HG03097 (cell line): ENCODE results near the gene CIB4.

Source experiments
- ATAC-seq: cut with Tn5 transposase; IDR thresholded peaks from one replicate; pipeline ENCODE4 v1.9.1; 2021; ENCODE audit not compliant: unreplicated experiment, low FRiP score

CIB4 gene

DNA sequence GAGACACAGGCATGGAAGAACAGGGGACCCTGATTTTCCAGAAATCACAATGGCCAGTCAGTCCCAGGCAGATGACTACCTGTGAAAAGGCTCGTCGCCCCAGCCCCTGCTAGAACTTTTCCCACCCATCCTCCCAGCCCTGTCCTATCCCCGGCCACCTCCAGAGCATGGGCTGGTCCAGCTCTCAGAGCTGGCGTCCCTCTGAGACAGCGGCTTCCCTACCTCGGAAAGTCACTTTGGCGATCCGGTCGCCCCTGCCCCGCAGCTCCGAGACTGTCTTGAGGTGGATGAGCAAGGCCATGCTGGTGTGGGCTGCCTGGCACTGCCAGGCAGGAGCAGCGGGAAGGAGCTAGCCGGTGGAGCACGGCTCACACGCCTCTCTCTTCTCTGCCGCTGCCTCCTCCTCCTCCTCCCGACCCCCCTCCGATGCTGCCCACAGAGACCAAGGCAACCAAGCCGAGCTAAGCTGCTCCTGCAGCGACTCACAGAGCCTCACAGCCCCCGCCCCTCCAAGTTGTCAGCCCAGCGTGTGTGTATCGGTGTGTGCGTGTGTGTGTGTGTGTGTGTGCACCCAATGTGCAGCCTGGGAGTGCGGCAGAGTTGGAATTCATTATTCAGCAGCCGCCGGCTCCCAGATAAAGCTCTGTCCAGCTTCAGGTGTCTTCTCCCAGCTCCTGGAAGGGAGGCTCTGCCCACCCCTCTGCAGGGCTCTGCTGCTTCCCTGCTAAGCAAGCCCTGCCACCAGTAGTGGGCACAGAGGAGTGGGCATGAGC, 82.7 kb downstream of the CIB4 start:
- no peak for ATAC-seq

DNA sequence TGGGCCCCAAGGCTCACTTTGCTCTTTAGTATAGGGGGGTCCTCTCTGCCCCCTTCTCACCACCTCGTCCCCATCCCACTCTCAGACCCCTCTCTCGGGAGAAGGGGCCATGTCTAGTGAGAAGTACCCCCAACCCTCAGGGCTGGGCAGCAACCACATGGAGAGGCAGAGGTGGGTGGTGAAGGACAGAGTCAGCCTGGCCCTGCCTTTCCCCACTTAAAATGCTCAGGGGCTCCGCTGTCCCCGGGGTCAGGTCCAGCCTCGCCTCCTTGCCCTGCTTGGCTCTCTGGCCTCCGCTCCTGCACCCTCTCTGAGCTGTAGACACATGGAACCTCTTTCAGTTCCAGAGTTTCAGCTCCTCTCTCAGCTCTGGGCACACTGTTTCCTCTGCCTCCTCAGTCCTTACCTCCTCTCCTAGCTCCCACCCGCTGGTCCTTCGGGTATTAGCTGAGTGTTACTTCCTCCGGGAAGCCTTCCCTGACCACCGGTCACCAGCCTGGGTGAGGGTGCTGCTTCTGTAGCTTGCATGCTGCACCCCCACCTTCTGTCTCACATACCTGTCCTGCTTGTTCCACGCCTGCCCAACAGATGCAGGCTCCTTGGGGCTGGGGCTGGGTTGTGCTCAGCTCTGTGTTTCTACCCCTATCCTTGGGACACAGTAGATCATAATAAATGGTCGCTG, 83.8 kb downstream of the CIB4 start:
- no peak for ATAC-seq

- no peak for ATAC-seq
These were observed 84.6 kb downstream of the CIB4 start for GRCh38 chr2:26556309-26557243.

DNA sequence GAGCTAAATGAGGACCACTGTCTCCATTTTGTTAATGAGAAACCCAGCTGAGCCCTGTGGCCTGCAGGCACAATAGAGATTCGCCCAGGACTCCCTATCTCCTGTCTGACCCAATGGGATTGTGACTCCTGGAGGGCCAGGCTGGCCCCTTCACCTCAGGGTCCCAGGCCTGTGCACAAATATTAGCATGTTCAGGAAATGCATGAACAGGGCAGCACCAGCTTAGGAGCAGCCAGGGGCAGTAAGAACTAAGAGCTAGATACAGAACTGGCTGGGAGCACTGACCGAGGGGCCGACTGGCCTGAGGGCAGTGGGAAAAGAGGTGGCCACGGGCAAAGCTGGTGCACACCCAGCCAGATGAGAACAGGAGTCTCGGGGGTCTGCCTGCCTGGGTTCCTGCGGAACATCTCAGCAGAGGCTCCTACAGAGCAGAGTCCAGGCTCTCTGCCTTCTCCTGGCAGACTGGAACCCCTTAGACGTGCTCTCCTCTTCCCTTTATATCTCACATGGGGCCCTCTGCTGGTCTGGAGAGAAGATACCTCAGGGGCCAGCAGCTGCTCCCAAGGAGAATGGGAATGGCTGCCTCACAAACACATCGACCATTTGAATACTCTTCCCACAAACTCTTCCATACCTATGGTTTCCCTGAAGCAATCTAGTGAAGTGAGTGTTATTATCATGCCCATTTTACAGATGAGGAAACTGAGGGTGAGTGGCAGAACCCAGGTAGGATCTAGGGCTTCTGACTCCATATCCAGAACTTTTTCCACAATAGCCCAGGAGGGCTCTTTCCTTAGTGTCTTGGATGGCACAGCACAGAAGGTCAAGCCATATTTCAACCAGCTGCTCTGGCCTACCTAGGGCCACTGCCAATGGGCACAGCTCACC, 85.7 kb downstream of the CIB4 start:
- no peak for ATAC-seq

DNA sequence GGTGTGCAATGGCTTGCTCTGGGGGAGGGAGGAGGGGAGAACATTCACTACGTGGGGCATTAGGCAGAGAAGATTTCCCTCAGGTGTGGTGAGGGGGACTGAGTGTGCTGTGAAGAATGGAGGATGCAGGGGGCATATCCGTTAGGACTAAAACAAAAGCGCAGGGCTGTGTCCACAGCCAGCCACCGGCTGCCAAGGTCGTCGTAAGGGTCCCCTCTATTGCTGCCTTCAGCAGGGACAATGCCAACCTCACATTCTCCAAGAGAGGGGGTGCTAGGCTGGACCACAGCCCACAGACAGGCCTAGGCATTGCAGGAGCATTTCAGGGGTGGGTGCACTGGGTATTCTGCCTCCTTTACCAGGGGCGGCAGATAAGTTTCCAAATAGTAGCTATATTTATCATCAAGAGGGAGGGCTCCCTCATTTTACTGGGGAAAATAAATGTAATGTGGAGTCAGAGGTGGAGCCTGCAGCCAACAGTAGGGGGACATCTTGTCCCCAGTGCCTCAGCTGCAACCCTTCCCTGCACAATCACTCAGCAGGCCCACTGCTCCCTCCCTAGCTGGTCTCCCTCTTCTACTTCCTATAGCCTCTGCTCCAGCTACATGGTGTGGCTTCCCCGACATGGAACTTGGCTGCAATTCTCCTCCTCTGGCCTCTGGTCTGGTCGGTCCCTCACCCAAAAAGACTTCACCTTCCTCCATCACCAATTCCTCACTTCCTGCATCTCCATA, 88.4 kb downstream of the CIB4 start:
- ATAC-seq = no peak

- ATAC-seq = no peak
These were observed 90.7 kb downstream of the CIB4 start for GRCh38 chr2:26550276-26551015.

GRCh38 chr2:26542676-26543505, 98.3 kb downstream of the CIB4 start:
- ATAC-seq = no peak

- ATAC-seq = no peak
These were observed 99.0 kb downstream of the CIB4 start for GRCh38 chr2:26542194-26542455.

- no peak for ATAC-seq
These were observed 99.6 kb downstream of the CIB4 start for GRCh38 chr2:26541401-26542193.

DNA sequence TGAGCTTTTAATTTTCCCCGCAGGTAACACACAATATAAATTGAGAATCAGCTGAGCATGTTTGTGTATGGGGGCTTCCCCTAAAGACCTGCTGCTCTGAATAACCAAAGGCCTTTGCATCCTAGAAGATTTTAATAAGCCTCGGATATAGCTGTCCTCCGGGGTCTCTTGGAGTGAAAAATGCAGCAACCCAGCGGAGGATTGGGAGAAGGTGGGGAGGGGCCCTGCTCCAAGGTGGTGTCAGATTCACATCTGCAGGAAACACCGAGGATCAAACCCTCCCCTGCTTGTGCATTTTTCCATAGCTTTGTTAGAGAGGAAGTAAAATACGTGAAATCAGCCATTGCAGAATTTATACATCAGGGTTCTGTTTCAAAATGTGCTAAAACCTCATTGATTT, 100.2 kb downstream of the CIB4 start:
- no peak for ATAC-seq

DNA sequence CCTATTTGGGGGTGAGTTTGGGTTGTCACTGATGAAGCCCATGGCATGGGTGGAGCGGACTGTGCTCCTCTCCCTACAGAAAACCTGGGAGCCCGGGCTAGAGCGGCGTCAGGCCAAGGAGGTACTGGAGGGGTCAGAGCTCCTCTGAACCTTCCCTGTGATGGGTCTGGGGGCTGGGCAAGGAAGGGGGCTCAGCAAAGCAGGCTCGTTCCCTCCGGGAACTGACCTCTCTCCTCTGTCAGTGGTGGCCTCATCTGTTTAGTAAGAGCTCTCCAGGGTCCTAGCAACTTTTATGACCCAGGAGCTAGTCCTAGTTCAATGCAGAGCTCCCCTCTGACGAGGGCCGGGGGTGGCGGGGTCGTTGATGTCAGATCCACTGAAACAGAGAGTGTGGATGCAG, 100.9 kb downstream of the CIB4 start:
- no peak for ATAC-seq

GRCh38 chr2:26537826-26538475, 103.2 kb downstream of the CIB4 start:
- no peak for ATAC-seq

DNA sequence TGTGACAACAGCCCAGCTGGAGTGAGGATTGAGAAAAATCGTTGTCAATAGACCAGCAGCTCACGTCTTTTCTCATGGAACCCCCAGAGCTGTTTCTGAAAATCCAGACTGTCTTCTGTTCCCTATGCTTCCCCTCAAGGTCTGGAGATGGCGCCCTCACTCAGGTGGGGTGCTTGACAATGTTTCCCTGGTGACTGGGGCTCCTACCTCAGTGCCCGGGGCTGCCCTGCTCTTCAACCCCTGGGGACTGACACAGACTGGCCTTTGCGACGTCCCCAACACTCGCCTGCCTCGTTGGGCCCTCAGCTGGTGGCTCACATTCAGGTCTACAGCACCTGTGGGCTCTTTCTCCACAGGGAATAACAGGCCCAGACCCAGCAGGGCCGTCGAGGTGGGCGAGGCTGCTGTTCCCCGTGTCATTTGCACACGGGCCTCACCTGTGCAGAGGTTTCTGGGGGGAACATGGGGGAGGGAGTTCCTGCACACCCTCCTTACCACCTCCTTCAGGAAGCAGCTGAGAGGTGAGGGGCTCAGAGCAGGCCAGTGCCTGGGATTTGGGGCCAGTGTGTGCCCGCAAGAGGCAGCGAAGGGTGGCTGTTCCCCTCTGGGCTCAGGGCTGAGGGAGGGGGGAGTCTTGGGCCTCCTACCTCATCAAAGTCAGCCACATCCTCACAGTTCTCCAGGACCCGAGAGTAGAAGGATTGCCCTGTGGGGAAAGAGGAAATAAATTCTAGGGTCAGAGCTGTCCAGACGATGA, 103.9 kb downstream of the CIB4 start:
- ATAC-seq = no peak

- ATAC-seq = no peak
These were observed 104.6 kb downstream of the CIB4 start for GRCh38 chr2:26536371-26537068.

- no peak for ATAC-seq
These were observed 105.4 kb downstream of the CIB4 start for GRCh38 chr2:26535663-26536275.
